HEK293 (cell line): ENCODE data around the gene FOXP4.

Source experiments
- CTCF ChIA-PET: fragments of 350-600 bp; formaldehyde crosslinking; extraction: SDS; loops from one replicate; lab custom pipeline; 2021; ENCODE audit warnings: antibody characterized with exemption; lab: Yijun Ruan, JAX
- POLR2A ChIA-PET: fragments of 300-600 bp; formaldehyde crosslinking; extraction: SDS; loops from one replicate; lab custom pipeline; 2020; ENCODE audit warnings: antibody characterized with exemption, inconsistent platforms; lab: Yijun Ruan, JAX
- H3K27ac ChIP-seq: fragments of 200-500 bp; sonication (Bioruptor generic); 2 replicates; pipeline ENCODE4 v1.5.1; 2014; ENCODE audit warnings: low read depth, low read length, control low read depth, inconsistent platforms; ENCODE audit errors: extremely low read depth
- H3K36me3 ChIP-seq, 2 experiments: fragments of 200-500 bp in 1 of 2; sonication (Bioruptor generic) in 1 of 2; 1 replicate in 1 of 2; 2 replicates in 1 of 2; pipeline ENCODE4 v1.5.1; 2014 to 2017; ENCODE audit warnings: inconsistent platforms in 2 of 2, low read length in 2 of 2; ENCODE audit not compliant: control insufficient read depth in 2 of 2, insufficient read depth in 1 of 2
- H3K4me1 ChIP-seq: fragments of 200-500 bp; sonication (Bioruptor generic); 2 replicates; pipeline ENCODE4 v1.5.1; 2014; ENCODE audit warnings: mild to moderate bottlenecking, low read length, inconsistent platforms; ENCODE audit not compliant: control insufficient read depth, insufficient read depth
- H3K4me3 ChIP-seq: 2 replicates; pipeline ENCODE4 v1.5.1; 2011; ENCODE audit warnings: low read depth, mild to moderate bottlenecking, control low read depth, low read length, moderate library complexity
- H3K9me3 ChIP-seq: fragments of 200-500 bp; sonication (Bioruptor generic); 2 replicates; pipeline ENCODE4 v1.5.1; 2014; ENCODE audit warnings: low read depth, low read length, inconsistent platforms; ENCODE audit not compliant: control insufficient read depth, insufficient read depth
- AEBP2 ChIP-seq: fragments of 450-650 bp; formaldehyde crosslinking; IDR thresholded peaks from 2 replicates; pipeline ENCODE4 v1.5.1; 2016; ENCODE audit warnings: missing biosample characterization, missing genetic modification characterization, borderline replicate concordance
- KLF1 ChIP-seq: fragments of 450-650 bp; formaldehyde crosslinking; IDR thresholded peaks from 2 replicates; pipeline ENCODE4 v1.5.1; 2016; ENCODE audit warnings: missing biosample characterization, missing genetic modification characterization
- KLF10 ChIP-seq: fragments of 450-650 bp; IDR thresholded peaks from 2 replicates; pipeline ENCODE4 v1.5.1; 2018; ENCODE audit warnings: missing biosample characterization, mild to moderate bottlenecking, missing genetic modification characterization
- PRDM1 ChIP-seq: fragments of 450-650 bp; formaldehyde crosslinking; IDR thresholded peaks from 2 replicates; pipeline ENCODE4; 2016; ENCODE audit warnings: missing biosample characterization, missing genetic modification characterization
- PRDM10 ChIP-seq: fragments of 450-650 bp; formaldehyde crosslinking; IDR thresholded peaks from 2 replicates; pipeline ENCODE4 v1.5.1; 2016; ENCODE audit warnings: missing biosample characterization, missing genetic modification characterization
- PRDM4 ChIP-seq: fragments of 450-650 bp; formaldehyde crosslinking; IDR thresholded peaks from 2 replicates; pipeline ENCODE4 v1.5.1; 2017; ENCODE audit warnings: missing biosample characterization, missing genetic modification characterization
- PRDM6 ChIP-seq: fragments of 450-650 bp; formaldehyde crosslinking; IDR thresholded peaks from 2 replicates; pipeline ENCODE4 v1.5.1; 2017; ENCODE audit warnings: missing biosample characterization, missing genetic modification characterization
- RBAK ChIP-seq: fragments of 450-650 bp; formaldehyde crosslinking; IDR thresholded peaks from 2 replicates; pipeline ENCODE4 v1.5.1; 2016; ENCODE audit warnings: missing biosample characterization, missing genetic modification characterization
- SETDB1 ChIP-seq: IDR thresholded peaks from one replicate; pipeline ENCODE4 v1.6.1; 2017; ENCODE audit warnings: mild to moderate bottlenecking, low read length, moderate library complexity, mixed read lengths; ENCODE audit not compliant: insufficient read length
- SP7 ChIP-seq: fragments of 450-650 bp; formaldehyde crosslinking; IDR thresholded peaks from 2 replicates; pipeline ENCODE4 v1.5.1; 2016; ENCODE audit warnings: missing biosample characterization, missing genetic modification characterization
- ZBTB7A ChIP-seq: fragments of 450-650 bp; formaldehyde crosslinking; IDR thresholded peaks from 2 replicates; pipeline ENCODE4 v1.5.1; 2016; ENCODE audit warnings: low read depth, missing biosample characterization, missing genetic modification characterization
- ZNF157 ChIP-seq: fragments of 450-650 bp; formaldehyde crosslinking; IDR thresholded peaks from 2 replicates; pipeline ENCODE4 v1.5.1; 2016; ENCODE audit warnings: missing biosample characterization, missing genetic modification characterization
- ZNF202 ChIP-seq: fragments of 450-650 bp; formaldehyde crosslinking; IDR thresholded peaks from 2 replicates; pipeline ENCODE4 v1.5.1; 2016; ENCODE audit warnings: missing biosample characterization, missing genetic modification characterization, borderline replicate concordance
- ZNF211 ChIP-seq: fragments of 450-650 bp; formaldehyde crosslinking; IDR thresholded peaks from 2 replicates; pipeline ENCODE4 v1.5.1; 2016; ENCODE audit warnings: low read depth, missing biosample characterization, missing genetic modification characterization
- ZNF223 ChIP-seq: fragments of 450-650 bp; formaldehyde crosslinking; IDR thresholded peaks from 2 replicates; pipeline ENCODE4 v1.5.1; 2016; ENCODE audit warnings: missing biosample characterization, missing genetic modification characterization
- ZNF280D ChIP-seq: fragments of 450-650 bp; formaldehyde crosslinking; IDR thresholded peaks from 2 replicates; pipeline ENCODE4 v1.5.1; 2016; ENCODE audit warnings: missing biosample characterization, missing genetic modification characterization
- ZNF302 ChIP-seq: fragments of 450-650 bp; formaldehyde crosslinking; IDR thresholded peaks from 2 replicates; pipeline ENCODE4 v1.5.1; 2016; ENCODE audit warnings: missing biosample characterization, missing genetic modification characterization, low read depth
- ZNF311 ChIP-seq: fragments of 450-650 bp; formaldehyde crosslinking; IDR thresholded peaks from 2 replicates; pipeline ENCODE4 v1.5.1; 2017; ENCODE audit warnings: missing biosample characterization, missing genetic modification characterization, borderline replicate concordance
- ZNF426 ChIP-seq: fragments of 450-650 bp; formaldehyde crosslinking; IDR thresholded peaks from 2 replicates; pipeline ENCODE4 v1.5.1; 2017; ENCODE audit warnings: missing biosample characterization, missing genetic modification characterization, mild to moderate bottlenecking, inconsistent platforms, moderate library complexity
- ZNF521 ChIP-seq: fragments of 450-650 bp; formaldehyde crosslinking; IDR thresholded peaks from 2 replicates; pipeline ENCODE4 v1.5.1; 2017; ENCODE audit warnings: missing biosample characterization, mild to moderate bottlenecking, missing genetic modification characterization
- ZNF624 ChIP-seq: fragments of 450-650 bp; formaldehyde crosslinking; IDR thresholded peaks from 2 replicates; pipeline ENCODE4 v1.5.1; 2017; ENCODE audit warnings: missing biosample characterization, missing genetic modification characterization
- ZNF664 ChIP-seq: fragments of 450-650 bp; formaldehyde crosslinking; IDR thresholded peaks from 2 replicates; pipeline ENCODE4 v1.5.1; 2016; ENCODE audit warnings: missing biosample characterization, missing genetic modification characterization
- ZSCAN5A ChIP-seq: fragments of 450-650 bp; formaldehyde crosslinking; IDR thresholded peaks from 2 replicates; pipeline ENCODE4 v1.5.1; 2016; ENCODE audit warnings: missing biosample characterization, missing genetic modification characterization

Gene FOXP4

GRCh38 chr6:41591859-41592502, 45.8 kb downstream of the FOXP4 start (continued):
- TF ChIP-seq KLF1 (tag by site-specific recombination) (no peak), PRDM10 (tag by site-specific recombination) (peak; percentile 99), ZNF302 (tag by site-specific recombination) (no peak), ZNF664 (tag by site-specific recombination) (no peak), PRDM6 (no peak), KLF10 (tag by site-specific recombination) (no peak), ZNF311 (no peak), ZNF521 (tag by site-specific recombination) (no peak), ZBTB7A (tag by site-specific recombination) (no peak), SP7 (tag by site-specific recombination) (0 out of 2 replicates have a peak, but pooled peaks have one; percentile 32), RBAK (tag by site-specific recombination) (no peak), ZNF157 (tag by site-specific recombination) (no peak), ZNF223 (tag by site-specific recombination) (no peak), PRDM4 (tag by site-specific recombination) (no peak), ZNF280D (no peak)

- Histone ChIP-seq H3K27ac (no peak overlapping the region), H3K4me1 (no peaks in the 10 kb centered on the region; the same call in 1 of the 2 replicates), H3K36me3 (peaks cover 16 to 79% of the 10 kb centered on the region in 2 experiments; a peak in 2 of 3 replicates), H3K9me3 (no peaks in the 10 kb centered on the region), H3K4me3 (no peak overlapping the region)
- ChIA-PET POLR2A (no interaction called here), CTCF (interaction anchor here (1.3 to 13.7 kb wide), 7 partner anchors 9 to 225 kb away, joined by 3 to 122 read pairs (median 6); no protein-coding TSS in a partner anchor)
- TF ChIP-seq AEBP2 (tag by site-specific recombination): no peak
- TF ChIP-seq ZNF624: no peak
- TF ChIP-seq SETDB1: no peak
- no peak for TF ChIP-seq PRDM1 (tag by site-specific recombination)
- TF ChIP-seq ZSCAN5A: no peak
- TF ChIP-seq ZNF211: no peak
- no peak for TF ChIP-seq ZNF223 (tag by site-specific recombination)
- no peak for TF ChIP-seq ZNF202 (tag by site-specific recombination)
- no peak for TF ChIP-seq ZNF426 (tag by site-specific recombination)
Measured at GRCh38 chr6:41593406-41593805, 47.2 kb downstream of the FOXP4 start.
